GM10248 (cell line): ENCODE measurements around the gene TLK2.

ENCODE experiments used
- CTCF ChIA-PET: fragments of 300-600 bp; sonication (Branson Sonifier 250); formaldehyde crosslinking; extraction: SDS; loops from one replicate; lab custom pipeline; 2021; ENCODE audit warnings: antibody characterized with exemption; lab: Yijun Ruan, JAX
- POLR2A ChIA-PET: fragments of 350-650 bp; sonication (Branson Sonifier 250); formaldehyde crosslinking; extraction: SDS; loops from one replicate; lab custom pipeline; 2020; ENCODE audit warnings: antibody characterized with exemption; lab: Yijun Ruan, JAX
- DNase-seq: peaks from one replicate; pipeline ENCODE4 v3.0.0; 2012; ENCODE audit errors: extremely low spot score
- CTCF ChIP-seq: IDR thresholded peaks from 2 replicates; pipeline ENCODE4 v1.5.1; 2012; ENCODE audit warnings: mild to moderate bottlenecking, low read depth; ENCODE audit errors: extremely low read depth, missing control alignments, control extremely low read depth

TLK2 gene

GRCh38 chr17:62631936-62632924 is 153.6 kb downstream of the TLK2 start:
- no peak for DNase-seq
- TF ChIP-seq CTCF: no peak
- ChIA-PET POLR2A (no interaction called here), CTCF (no interaction called here)

GRCh38 chr17:62637809-62638208 is 159.2 kb downstream of the TLK2 start:
- POLR2A ChIA-PET: no interaction called here
- no peak for TF ChIP-seq CTCF
- CTCF ChIA-PET: no interaction called here
- no peak for DNase-seq

GRCh38 chr17:62641153-62641552 is 162.5 kb downstream of the TLK2 start:
- ChIA-PET CTCF (no interaction called here), POLR2A (no interaction called here)
- TF ChIP-seq CTCF: no peak
- DNase-seq: no peak

- POLR2A ChIA-PET: no interaction called here
- TF ChIP-seq CTCF: no peak
- DNase-seq: no peak
- CTCF ChIA-PET: no interaction called here
These were observed 163.3 kb downstream of the TLK2 start for GRCh38 chr17:62641951-62642350.

- ChIA-PET POLR2A (no interaction called here), CTCF (no interaction called here)
- TF ChIP-seq CTCF: no peak
- no peak for DNase-seq
These were observed 164.9 kb downstream of the TLK2 start for GRCh38 chr17:62643496-62643895.

GRCh38 chr17:62644487-62645173 is 166.0 kb downstream of the TLK2 start:
- POLR2A ChIA-PET: no interaction called here
- DNase-seq: no peak
- CTCF ChIA-PET: no interaction called here
- no peak for TF ChIP-seq CTCF
